Measurements from ENCODE around the gene C20orf202. TPM values are rescaled to one million over a fixed set of nuclear protein-coding genes. Genes with fewer than 3 reads are reported as not detected.
A peak's percentile ranks its signal among the peaks of the same experiment; 100 is the strongest.

C20orf202 gene
- total and polyA plus RNA-seq, 9 of the 15 experiments (the other 6 are each of a cell fraction or from before 2014, with no cell fraction given) = 0.03 to 0.24 (median 0.15) TPM; not detected in 4

DNA sequence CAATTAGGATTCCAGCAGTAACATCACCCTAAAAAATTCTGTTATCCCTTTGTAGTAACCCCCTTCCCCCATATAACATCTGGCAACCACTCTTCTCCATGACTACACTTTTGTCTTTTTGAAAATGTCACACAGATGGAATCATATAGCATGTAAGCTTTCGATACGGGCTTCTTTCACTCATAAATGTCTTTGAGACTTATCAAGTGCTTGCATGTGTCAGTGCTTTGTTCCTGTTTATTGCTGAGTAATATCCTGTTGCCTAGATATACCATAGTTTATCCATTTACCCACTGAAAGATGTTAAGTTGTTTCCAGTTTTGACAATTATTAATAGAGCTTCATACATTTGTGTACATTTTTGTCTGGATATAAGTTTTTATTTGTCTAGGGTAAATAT lies 52.4 kb downstream of the C20orf202 start (continued):
- TF ChIP-seq CHD2 (IDR thresholded peaks at IDR 0.05; ENCODE audit: low read depth, low read length) (no peak), PML (IDR thresholded peaks at IDR 0.05; ENCODE audit: low read length) (peak; percentile 78), CBX3 (IDR thresholded peaks at IDR 0.05; ENCODE audit: borderline replicate concordance in 1 of 2, low read length in 2 of 2) (peak in 1 of 2 experiments; percentile 97; a peak in 2 of 3 replicates), ZC3H4 (CRISPR knock-in tag; IDR thresholded peaks at IDR 0.05; ENCODE audit: borderline replicate concordance) (no peak), CHCHD3 (CRISPR knock-in tag; IDR thresholded peaks at IDR 0.05) (no peak), NUFIP1 (IDR thresholded peaks at IDR 0.05; ENCODE audit: partially characterized antibody) (no peak), FOXJ3 (CRISPR knock-in tag; IDR thresholded peaks at IDR 0.05) (0 out of 2 replicates have a peak, but pooled peaks have one; percentile 41), IRF2 (CRISPR knock-in tag; IDR thresholded peaks at IDR 0.05) (no peak), CBFA2T2 (conservative IDR thresholded peaks at IDR 0.05) (peak; percentile 96), RUNX1 (IDR thresholded peaks at IDR 0.05; ENCODE audit: low read depth) (no peak), ETV5 (CRISPR knock-in tag; IDR thresholded peaks at IDR 0.05; ENCODE audit: low read depth) (peak; percentile 66; the same call in 1 of the 2 replicates), HSF4 (CRISPR knock-in tag; IDR thresholded peaks at IDR 0.05; ENCODE audit: borderline replicate concordance) (no peak), NFE2L1 (tag; IDR thresholded peaks at IDR 0.05; ENCODE audit: borderline replicate concordance, low read depth) (no peak), ZBTB8A (IDR thresholded peaks at IDR 0.05; ENCODE audit: partially characterized antibody) (no peak), ZNF57 (CRISPR knock-in tag; IDR thresholded peaks at IDR 0.05) (no peak), ZBED1 (IDR thresholded peaks at IDR 0.05) (no peak)
- TF ChIP-seq, protein P1, sequence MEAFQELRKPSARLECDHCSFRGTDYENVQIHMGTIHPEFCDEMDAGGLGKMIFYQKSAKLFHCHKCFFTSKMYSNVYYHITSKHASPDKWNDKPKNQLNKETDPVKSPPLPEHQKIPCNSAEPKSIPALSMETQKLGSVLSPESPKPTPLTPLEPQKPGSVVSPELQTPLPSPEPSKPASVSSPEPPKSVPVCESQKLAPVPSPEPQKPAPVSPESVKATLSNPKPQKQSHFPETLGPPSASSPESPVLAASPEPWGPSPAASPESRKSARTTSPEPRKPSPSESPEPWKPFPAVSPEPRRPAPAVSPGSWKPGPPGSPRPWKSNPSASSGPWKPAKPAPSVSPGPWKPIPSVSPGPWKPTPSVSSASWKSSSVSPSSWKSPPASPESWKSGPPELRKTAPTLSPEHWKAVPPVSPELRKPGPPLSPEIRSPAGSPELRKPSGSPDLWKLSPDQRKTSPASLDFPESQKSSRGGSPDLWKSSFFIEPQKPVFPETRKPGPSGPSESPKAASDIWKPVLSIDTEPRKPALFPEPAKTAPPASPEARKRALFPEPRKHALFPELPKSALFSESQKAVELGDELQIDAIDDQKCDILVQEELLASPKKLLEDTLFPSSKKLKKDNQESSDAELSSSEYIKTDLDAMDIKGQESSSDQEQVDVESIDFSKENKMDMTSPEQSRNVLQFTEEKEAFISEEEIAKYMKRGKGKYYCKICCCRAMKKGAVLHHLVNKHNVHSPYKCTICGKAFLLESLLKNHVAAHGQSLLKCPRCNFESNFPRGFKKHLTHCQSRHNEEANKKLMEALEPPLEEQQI (IDR thresholded peaks at IDR 0.05) = peak; percentile 95
- TF ChIP-seq, protein P2, sequence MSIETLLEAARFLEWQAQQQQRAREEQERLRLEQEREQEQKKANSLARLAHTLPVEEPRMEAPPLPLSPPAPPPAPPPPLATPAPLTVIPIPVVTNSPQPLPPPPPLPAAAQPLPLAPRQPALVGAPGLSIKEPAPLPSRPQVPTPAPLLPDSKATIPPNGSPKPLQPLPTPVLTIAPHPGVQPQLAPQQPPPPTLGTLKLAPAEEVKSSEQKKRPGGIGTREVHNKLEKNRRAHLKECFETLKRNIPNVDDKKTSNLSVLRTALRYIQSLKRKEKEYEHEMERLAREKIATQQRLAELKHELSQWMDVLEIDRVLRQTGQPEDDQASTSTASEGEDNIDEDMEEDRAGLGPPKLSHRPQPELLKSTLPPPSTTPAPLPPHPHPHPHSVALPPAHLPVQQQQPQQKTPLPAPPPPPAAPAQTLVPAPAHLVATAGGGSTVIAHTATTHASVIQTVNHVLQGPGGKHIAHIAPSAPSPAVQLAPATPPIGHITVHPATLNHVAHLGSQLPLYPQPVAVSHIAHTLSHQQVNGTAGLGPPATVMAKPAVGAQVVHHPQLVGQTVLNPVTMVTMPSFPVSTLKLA (conservative IDR thresholded peaks at IDR 0.05) = peak in 1 of 2 experiments; percentile 56; a peak in 1 of 4 replicates
- TF ChIP-seq, protein P3, sequence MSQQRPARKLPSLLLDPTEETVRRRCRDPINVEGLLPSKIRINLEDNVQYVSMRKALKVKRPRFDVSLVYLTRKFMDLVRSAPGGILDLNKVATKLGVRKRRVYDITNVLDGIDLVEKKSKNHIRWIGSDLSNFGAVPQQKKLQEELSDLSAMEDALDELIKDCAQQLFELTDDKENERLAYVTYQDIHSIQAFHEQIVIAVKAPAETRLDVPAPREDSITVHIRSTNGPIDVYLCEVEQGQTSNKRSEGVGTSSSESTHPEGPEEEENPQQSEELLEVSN (IDR thresholded peaks at IDR 0.05; ENCODE audit: borderline replicate concordance in 1 of 2, extremely low read depth in 1 of 2, insufficient read depth in 1 of 2, insufficient read length in 1 of 2, low read depth in 1 of 2, low read length in 1 of 2, poor library complexity in 1 of 2, severe bottlenecking in 1 of 2) = no peak
- TF ChIP-seq, protein P4, sequence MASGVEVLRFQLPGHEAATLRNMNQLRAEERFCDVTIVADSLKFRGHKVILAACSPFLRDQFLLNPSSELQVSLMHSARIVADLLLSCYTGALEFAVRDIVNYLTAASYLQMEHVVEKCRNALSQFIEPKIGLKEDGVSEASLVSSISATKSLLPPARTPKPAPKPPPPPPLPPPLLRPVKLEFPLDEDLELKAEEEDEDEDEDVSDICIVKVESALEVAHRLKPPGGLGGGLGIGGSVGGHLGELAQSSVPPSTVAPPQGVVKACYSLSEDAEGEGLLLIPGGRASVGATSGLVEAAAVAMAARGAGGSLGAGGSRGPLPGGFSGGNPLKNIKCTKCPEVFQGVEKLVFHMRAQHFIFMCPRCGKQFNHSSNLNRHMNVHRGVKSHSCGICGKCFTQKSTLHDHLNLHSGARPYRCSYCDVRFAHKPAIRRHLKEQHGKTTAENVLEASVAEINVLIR (CRISPR knock-in tag; IDR thresholded peaks at IDR 0.05) = no peak
